Measurements from ENCODE around the gene MRPL53.

- peak; percentile 31 for TF ChIP-seq CTCF (IDR thresholded peaks at IDR 0.05; ENCODE audit: low read depth, low read length)
- TF ChIP-seq EZH2phosphoT487 (IDR thresholded peaks at IDR 0.05; ENCODE audit: low read depth) = no peak
Measured at GRCh38 chr2:74474899-74475298, 2.4 kb upstream of the MRPL53 start.
